Neural crest cell (in vitro differentiated cells): ENCODE results near the gene SLC38A2. TPM values are rescaled to one million over a fixed set of nuclear protein-coding genes. Genes with fewer than 3 reads are reported as not detected.

ENCODE experiments used
- DNase-seq: peaks from one replicate; pipeline ENCODE4 v3.0.0; 2021; ENCODE audit warnings: low read depth, mixed read lengths, low spot score
- H3K27ac Mint-ChIP-seq: one replicate; pipeline ENCODE4 v1.8.0; 2021; ENCODE audit warnings: mild to moderate bottlenecking, mixed read lengths; ENCODE audit not compliant: unreplicated experiment
- H3K27me3 Mint-ChIP-seq: 2 replicates; pipeline ENCODE4 v1.8.0; 2021; ENCODE audit warnings: low read depth, mild to moderate bottlenecking, mixed read lengths
- H3K36me3 Mint-ChIP-seq: 2 replicates; pipeline ENCODE4 v1.8.0; 2021; ENCODE audit warnings: low read depth, mild to moderate bottlenecking, mixed read lengths
- H3K4me1 Mint-ChIP-seq: 2 replicates; pipeline ENCODE4 v1.8.0; 2021; ENCODE audit warnings: mixed read lengths
- H3K4me3 Mint-ChIP-seq: one replicate; pipeline ENCODE4 v1.8.0; 2021; ENCODE audit warnings: mild to moderate bottlenecking, mixed read lengths
- H3K9me3 Mint-ChIP-seq: 2 replicates; pipeline ENCODE4 v1.8.0; 2021; ENCODE audit warnings: mixed read lengths
- total RNA-seq: library from RNA; stranded (reverse); gene quantifications from 2 replicates; pipeline ENCODE4 v1.2.1, GENCODE V29; 2021
- TF ChIP-seq, protein P1 (sequence below): fragments of 200-600 bp; sonication (generic); conservative IDR thresholded peaks from 2 replicates; pipeline ENCODE4 v1.5.0; 2021; ENCODE audit warnings: antibody characterized with exemption, mild to moderate bottlenecking

Gene SLC38A2
- total RNA-seq, 1 donor from 2014 or later, result 186 TPM

DNA sequence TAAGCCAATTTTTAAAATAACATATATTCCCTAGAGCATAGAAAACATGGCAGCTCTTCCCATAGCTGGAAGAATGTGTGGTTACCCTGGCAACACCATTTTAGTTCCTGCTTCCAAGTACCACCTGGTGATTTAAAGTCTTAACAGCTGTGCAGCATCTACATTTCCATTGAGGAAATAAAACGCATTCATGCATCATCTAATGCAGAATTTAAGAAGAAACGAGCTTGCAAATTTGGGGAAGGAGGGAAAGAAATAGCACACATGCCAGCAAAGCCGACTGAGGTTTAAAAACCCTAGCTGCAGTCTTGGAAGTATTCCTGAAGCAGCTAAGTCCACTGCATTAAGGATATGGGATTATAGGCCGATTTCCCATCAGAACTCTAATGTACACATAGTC, 22.8 kb upstream of the SLC38A2 start:
- H3K4me3 Mint-ChIP-seq, result no peak overlapping the region
- no peaks in the 10 kb centered on the region for H3K36me3 Mint-ChIP-seq
- peaks cover 29% of the 10 kb centered on the region for H3K4me1 Mint-ChIP-seq
- no peak for DNase-seq
- no peaks in the 10 kb centered on the region for H3K9me3 Mint-ChIP-seq
- no peak overlapping the region for H3K27ac Mint-ChIP-seq
- TF ChIP-seq, protein P1, sequence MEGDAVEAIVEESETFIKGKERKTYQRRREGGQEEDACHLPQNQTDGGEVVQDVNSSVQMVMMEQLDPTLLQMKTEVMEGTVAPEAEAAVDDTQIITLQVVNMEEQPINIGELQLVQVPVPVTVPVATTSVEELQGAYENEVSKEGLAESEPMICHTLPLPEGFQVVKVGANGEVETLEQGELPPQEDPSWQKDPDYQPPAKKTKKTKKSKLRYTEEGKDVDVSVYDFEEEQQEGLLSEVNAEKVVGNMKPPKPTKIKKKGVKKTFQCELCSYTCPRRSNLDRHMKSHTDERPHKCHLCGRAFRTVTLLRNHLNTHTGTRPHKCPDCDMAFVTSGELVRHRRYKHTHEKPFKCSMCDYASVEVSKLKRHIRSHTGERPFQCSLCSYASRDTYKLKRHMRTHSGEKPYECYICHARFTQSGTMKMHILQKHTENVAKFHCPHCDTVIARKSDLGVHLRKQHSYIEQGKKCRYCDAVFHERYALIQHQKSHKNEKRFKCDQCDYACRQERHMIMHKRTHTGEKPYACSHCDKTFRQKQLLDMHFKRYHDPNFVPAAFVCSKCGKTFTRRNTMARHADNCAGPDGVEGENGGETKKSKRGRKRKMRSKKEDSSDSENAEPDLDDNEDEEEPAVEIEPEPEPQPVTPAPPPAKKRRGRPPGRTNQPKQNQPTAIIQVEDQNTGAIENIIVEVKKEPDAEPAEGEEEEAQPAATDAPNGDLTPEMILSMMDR, result no peak
- H3K27me3 Mint-ChIP-seq, result no peaks in the 10 kb centered on the region

DNA sequence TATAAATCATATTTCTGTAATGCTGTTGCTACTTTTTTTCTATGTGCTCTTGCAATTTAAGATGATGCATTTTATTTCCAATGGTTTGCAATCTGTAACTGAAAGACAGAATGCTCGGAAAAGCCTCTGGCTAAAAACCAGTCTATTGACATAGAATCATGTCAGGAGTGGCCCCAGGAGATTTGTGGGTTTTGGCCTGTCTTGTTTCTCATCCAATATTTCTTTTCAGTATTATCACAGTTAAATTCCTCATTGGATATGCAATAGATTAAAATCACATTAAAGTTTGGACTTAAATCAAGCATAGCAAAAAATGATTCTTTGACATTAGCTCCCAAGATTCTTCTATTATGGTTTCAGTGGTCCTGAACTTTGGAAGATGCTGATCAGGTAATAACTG, 19.1 kb upstream of the SLC38A2 start:
- DNase-seq, result no peak
- H3K27ac Mint-ChIP-seq, result no peak overlapping the region
- no peak overlapping the region for H3K4me3 Mint-ChIP-seq
- TF ChIP-seq, protein P1, result no peak
- H3K36me3 Mint-ChIP-seq, result no peaks in the 10 kb centered on the region
- H3K9me3 Mint-ChIP-seq, result no peaks in the 10 kb centered on the region
- peaks cover 8% of the 10 kb centered on the region for H3K27me3 Mint-ChIP-seq
- peaks cover 51% of the 10 kb centered on the region for H3K4me1 Mint-ChIP-seq

DNA sequence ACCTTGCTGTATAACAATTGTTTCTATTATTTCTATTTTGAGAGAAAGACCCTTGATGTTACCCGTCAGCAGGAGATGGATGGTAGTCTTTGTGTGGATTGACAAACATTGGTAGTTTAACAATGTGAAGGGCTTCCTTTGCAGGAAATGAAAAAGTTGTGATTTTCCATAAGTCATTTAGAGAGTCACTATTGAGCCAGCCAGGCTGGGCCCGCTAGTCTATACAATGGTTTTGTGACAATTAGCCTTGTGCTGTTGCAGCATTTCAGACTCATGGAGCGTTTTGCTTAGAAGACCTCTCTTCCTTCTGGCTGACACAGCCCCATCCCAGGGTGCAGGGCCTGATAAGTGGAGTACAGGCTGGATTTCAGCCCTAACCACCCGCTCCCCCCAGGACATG, 18.3 kb upstream of the SLC38A2 start:
- H3K4me1 Mint-ChIP-seq, result peaks cover 50% of the 10 kb centered on the region
- H3K4me3 Mint-ChIP-seq, result peak overlapping the region; percentile 2
- TF ChIP-seq, protein P1, result no peak
- DNase-seq, result no peak
- no peaks in the 10 kb centered on the region for H3K9me3 Mint-ChIP-seq
- H3K27ac Mint-ChIP-seq, result peak overlapping the region; percentile 1
- peaks cover 8% of the 10 kb centered on the region for H3K27me3 Mint-ChIP-seq
- H3K36me3 Mint-ChIP-seq, result no peaks in the 10 kb centered on the region

DNA sequence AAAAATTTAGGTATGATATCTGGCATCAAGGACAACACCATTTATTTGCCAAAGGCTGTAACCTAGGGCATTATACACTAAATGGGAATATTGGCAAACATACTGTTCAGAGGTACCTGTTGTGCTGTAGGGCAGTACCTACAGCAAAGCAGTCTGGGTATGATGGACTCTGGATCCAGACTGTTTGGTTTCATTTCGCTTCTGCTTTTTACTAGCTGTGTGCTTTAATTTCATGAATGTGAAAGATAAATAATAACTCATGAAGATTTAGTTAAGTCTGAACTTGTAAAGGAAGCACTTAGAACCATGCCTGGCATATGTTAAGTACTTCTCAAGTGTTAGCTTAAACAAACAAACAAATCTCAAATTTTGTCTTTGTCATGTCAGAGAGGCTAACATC, 17.7 kb upstream of the SLC38A2 start:
- no peak for DNase-seq
- no peaks in the 10 kb centered on the region for H3K36me3 Mint-ChIP-seq
- H3K27me3 Mint-ChIP-seq, result peaks cover 11% of the 10 kb centered on the region
- TF ChIP-seq, protein P1, result no peak
- no peaks in the 10 kb centered on the region for H3K9me3 Mint-ChIP-seq
- H3K4me1 Mint-ChIP-seq, result peaks cover 50% of the 10 kb centered on the region
- H3K4me3 Mint-ChIP-seq, result no peak overlapping the region
- no peak overlapping the region for H3K27ac Mint-ChIP-seq

DNA sequence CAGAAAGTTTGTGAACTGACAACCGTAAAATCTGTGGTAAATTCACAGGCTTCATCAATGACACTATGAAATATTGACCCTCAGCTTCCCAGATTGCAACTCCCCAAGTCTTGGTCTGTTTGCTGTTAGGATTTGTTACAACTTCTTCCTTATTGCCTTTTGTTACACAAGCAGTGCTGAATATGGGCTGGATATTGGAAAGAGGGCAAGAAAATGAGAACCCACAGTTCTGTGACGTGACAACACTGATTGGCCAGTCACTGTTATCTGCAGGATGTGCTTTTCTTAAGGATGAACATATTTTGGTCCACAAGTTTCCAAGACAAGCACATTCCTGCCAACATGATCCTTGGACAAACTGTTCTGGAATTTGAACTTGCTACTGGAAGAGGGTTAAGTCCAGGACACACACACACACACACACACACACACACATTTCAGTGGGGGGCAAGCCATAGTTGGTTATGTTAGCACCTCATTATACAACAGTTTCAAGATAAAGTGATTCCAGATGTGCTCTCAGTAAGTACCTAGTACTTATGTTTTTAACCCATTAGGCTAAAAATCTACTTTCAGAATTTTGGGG, 16.6 kb upstream of the SLC38A2 start:
- H3K4me1 Mint-ChIP-seq, result peaks cover 55% of the 10 kb centered on the region
- TF ChIP-seq, protein P1, result no peak
- no peak for DNase-seq
- no peak overlapping the region for H3K4me3 Mint-ChIP-seq
- no peaks in the 10 kb centered on the region for H3K9me3 Mint-ChIP-seq
- no peak overlapping the region for H3K27ac Mint-ChIP-seq
- H3K36me3 Mint-ChIP-seq, result no peaks in the 10 kb centered on the region
- H3K27me3 Mint-ChIP-seq, result peaks cover 14% of the 10 kb centered on the region
